Karpas-422 (cell line): ENCODE measurements around the gene AREG. TPM values are rescaled to one million over a fixed set of nuclear protein-coding genes. Genes with fewer than 3 reads are reported as not detected.

Experiments
- DNase-seq: peaks from one replicate; pipeline ENCODE4 v3.0.0-alpha.2; 2015
- H2AFZ ChIP-seq: fragments of 200-600 bp; sonication (generic); 2 replicates; pipeline ENCODE4 v1.6.1; 2014; ENCODE audit warnings: antibody characterized with exemption, low read length, mixed read lengths
- H3K27ac ChIP-seq: fragments of 200-600 bp; sonication (generic); 2 replicates; pipeline ENCODE4 v1.5.1; 2014; ENCODE audit warnings: mild to moderate bottlenecking, low read length, moderate library complexity
- H3K27me3 ChIP-seq: fragments of 200-600 bp; sonication (generic); 2 replicates; pipeline ENCODE4 v1.6.1; 2014; ENCODE audit warnings: low read length, mixed read lengths
- H3K36me3 ChIP-seq: fragments of 200-600 bp; sonication (generic); 2 replicates; pipeline ENCODE4 v1.6.1; 2014; ENCODE audit warnings: low read length, mixed read lengths; ENCODE audit not compliant: insufficient read depth
- H3K4me1 ChIP-seq: fragments of 200-600 bp; sonication (generic); 2 replicates; pipeline ENCODE4 v1.6.1; 2014; ENCODE audit warnings: mild to moderate bottlenecking, low read length, mixed read lengths
- H3K4me2 ChIP-seq: fragments of 200-600 bp; sonication (generic); 2 replicates; pipeline ENCODE4 v1.6.1; 2014; ENCODE audit warnings: low read length, low read depth, mild to moderate bottlenecking; ENCODE audit not compliant: poor library complexity, severe bottlenecking
- H3K4me3 ChIP-seq: fragments of 200-600 bp; sonication (generic); 2 replicates; pipeline ENCODE4 v1.5.1; 2014; ENCODE audit warnings: mild to moderate bottlenecking, antibody characterized with exemption, low read length, mixed read lengths
- H3K79me2 ChIP-seq: fragments of 200-600 bp; sonication (generic); 2 replicates; pipeline ENCODE4 v1.6.1; 2014; ENCODE audit warnings: mild to moderate bottlenecking, low read length, mixed read lengths
- H3K9ac ChIP-seq: fragments of 200-600 bp; sonication (generic); 2 replicates; pipeline ENCODE4 v1.6.0; 2014; ENCODE audit warnings: low read length
- H3K9me2 ChIP-seq: fragments of 200-600 bp; sonication (generic), shearing (Covaris generic); replicated peaks from 2 replicates; pipeline ENCODE4 v1.6.0; 2014; ENCODE audit warnings: mild to moderate bottlenecking, low read length, moderate library complexity; ENCODE audit not compliant: insufficient read depth
- H3K9me3 ChIP-seq: fragments of 300-700, 200-600 bp; sonication (generic); 2 replicates; pipeline ENCODE4 v1.6.1; 2014; ENCODE audit warnings: low read length, mixed read lengths
- H4K20me1 ChIP-seq: fragments of 200-600 bp; sonication (generic); 2 replicates; pipeline ENCODE4 v1.6.1; 2014; ENCODE audit warnings: mild to moderate bottlenecking, antibody characterized with exemption, low read length, low read depth; ENCODE audit not compliant: insufficient read depth
- total RNA-seq: library from RNA; depleted of rRNA; stranded (reverse); fragments of >200 nt; shearing (Covaris generic); gene quantifications from 2 replicates; pipeline ENCODE4 v1.2.3, GENCODE V29; 2014; ENCODE audit warnings: low replicate concordance

The AREG gene
- total RNA-seq, 1 experiment from 2014 or later, result not detected

- DNase-seq, result no peak
- H3K9ac ChIP-seq, result no peak overlapping the region
- H3K4me1 ChIP-seq, result no peaks in the 10 kb centered on the region
Observed at GRCh38 chr4:74475091-74475800, 30.3 kb downstream of the AREG start.

GRCh38 chr4:74475946-74476345, 31.0 kb downstream of the AREG start:
- no peak for DNase-seq
- H4K20me1 ChIP-seq, result no peaks in the 10 kb centered on the region
- H3K9me3 ChIP-seq, result no peaks in the 10 kb centered on the region
- no peaks in the 10 kb centered on the region for H3K4me1 ChIP-seq
- H3K9ac ChIP-seq, result no peak overlapping the region
- H3K36me3 ChIP-seq, result no peaks in the 10 kb centered on the region
- no peak overlapping the region for H3K4me2 ChIP-seq
- no peaks in the 10 kb centered on the region for H3K9me2 ChIP-seq
- H2AFZ ChIP-seq, result no peak overlapping the region
- H3K79me2 ChIP-seq, result no peaks in the 10 kb centered on the region
- H3K4me3 ChIP-seq, result no peak overlapping the region
- H3K27ac ChIP-seq, result no peak overlapping the region
- no peaks in the 10 kb centered on the region for H3K27me3 ChIP-seq

More at GRCh38 chr4:74475091-74475800, 30.3 kb downstream of the AREG start:
- H3K4me3 ChIP-seq, result no peak overlapping the region
- no peaks in the 10 kb centered on the region for H3K9me3 ChIP-seq
- H3K27ac ChIP-seq, result no peak overlapping the region
- no peaks in the 10 kb centered on the region for H4K20me1 ChIP-seq
- no peaks in the 10 kb centered on the region for H3K9me2 ChIP-seq
- H3K27me3 ChIP-seq, result no peaks in the 10 kb centered on the region
- no peak overlapping the region for H3K4me2 ChIP-seq
- no peaks in the 10 kb centered on the region for H3K36me3 ChIP-seq
- H2AFZ ChIP-seq, result no peak overlapping the region
- no peaks in the 10 kb centered on the region for H3K79me2 ChIP-seq

GRCh38 chr4:74479009-74479408, 34.1 kb downstream of the AREG start:
- no peak for DNase-seq

GRCh38 chr4:74480267-74480666, 35.3 kb downstream of the AREG start:
- no peak overlapping the region for H2AFZ ChIP-seq
- no peaks in the 10 kb centered on the region for H4K20me1 ChIP-seq
- H3K4me2 ChIP-seq, result no peak overlapping the region
- H3K9me3 ChIP-seq, result no peaks in the 10 kb centered on the region
- H3K79me2 ChIP-seq, result no peaks in the 10 kb centered on the region
- no peak for DNase-seq
- H3K36me3 ChIP-seq, result no peaks in the 10 kb centered on the region
- H3K9me2 ChIP-seq, result no peaks in the 10 kb centered on the region
- H3K27ac ChIP-seq, result no peak overlapping the region
- H3K9ac ChIP-seq, result no peak overlapping the region
- H3K4me1 ChIP-seq, result no peaks in the 10 kb centered on the region
- no peaks in the 10 kb centered on the region for H3K27me3 ChIP-seq
- H3K4me3 ChIP-seq, result no peak overlapping the region

More at GRCh38 chr4:74479009-74479408, 34.1 kb downstream of the AREG start:
- H3K79me2 ChIP-seq, result no peaks in the 10 kb centered on the region
- H3K4me2 ChIP-seq, result no peak overlapping the region
- H3K4me1 ChIP-seq, result no peaks in the 10 kb centered on the region
- no peaks in the 10 kb centered on the region for H4K20me1 ChIP-seq
- H3K36me3 ChIP-seq, result no peaks in the 10 kb centered on the region
- no peak overlapping the region for H3K4me3 ChIP-seq
- no peak overlapping the region for H3K9ac ChIP-seq
- no peak overlapping the region for H2AFZ ChIP-seq
- H3K9me3 ChIP-seq, result no peaks in the 10 kb centered on the region
- no peaks in the 10 kb centered on the region for H3K9me2 ChIP-seq
- no peaks in the 10 kb centered on the region for H3K27me3 ChIP-seq
- no peak overlapping the region for H3K27ac ChIP-seq

DNA sequence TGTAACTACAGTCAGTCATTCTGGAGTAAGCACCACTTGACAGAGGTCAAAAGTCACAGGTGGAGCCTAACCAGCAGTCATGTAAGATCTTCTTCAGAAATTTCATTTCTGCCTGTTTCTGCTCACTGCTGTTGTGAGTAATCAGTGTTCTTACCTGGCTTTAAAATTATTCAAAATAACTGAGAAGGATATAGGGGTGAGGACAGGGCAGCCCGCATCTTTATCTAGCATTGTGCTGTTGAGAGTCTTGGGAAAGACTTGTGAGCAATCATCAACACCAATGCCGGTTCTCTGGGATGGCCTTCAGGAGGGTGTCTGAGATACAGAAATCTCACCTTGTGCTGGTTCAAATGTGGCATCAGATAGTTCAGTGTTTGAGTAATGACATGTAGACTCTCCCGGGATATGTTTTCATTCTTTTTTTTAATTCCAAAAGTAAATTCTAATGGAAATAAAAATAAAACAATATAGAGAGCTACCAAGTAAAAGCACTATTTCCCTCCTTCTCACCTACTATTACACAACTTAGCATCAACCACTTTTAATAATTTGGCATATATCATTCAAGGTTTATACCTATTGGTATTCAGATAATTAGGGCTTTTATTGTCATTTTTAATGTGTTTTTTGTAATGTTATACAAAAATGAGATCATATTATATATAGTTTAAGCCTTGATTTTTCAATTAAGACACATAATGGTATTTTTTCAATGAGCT, 37.1 kb downstream of the AREG start:
- no peak overlapping the region for H3K4me3 ChIP-seq
- no peaks in the 10 kb centered on the region for H3K79me2 ChIP-seq
- H3K4me2 ChIP-seq, result no peak overlapping the region
- no peaks in the 10 kb centered on the region for H3K9me3 ChIP-seq
- no peaks in the 10 kb centered on the region for H4K20me1 ChIP-seq
- no peaks in the 10 kb centered on the region for H3K36me3 ChIP-seq
- no peaks in the 10 kb centered on the region for H3K9me2 ChIP-seq
- no peak overlapping the region for H3K27ac ChIP-seq
- no peak overlapping the region for H2AFZ ChIP-seq
- no peaks in the 10 kb centered on the region for H3K27me3 ChIP-seq
- DNase-seq, result no peak
- H3K9ac ChIP-seq, result no peak overlapping the region
- H3K4me1 ChIP-seq, result no peaks in the 10 kb centered on the region

- Histone ChIP-seq H3K9me3 (no peaks in the 10 kb centered on the region), H3K27me3 (no peaks in the 10 kb centered on the region), H3K27ac (no peak overlapping the region), H3K36me3 (no peaks in the 10 kb centered on the region), H3K9me2 (no peaks in the 10 kb centered on the region), H2AFZ (no peak overlapping the region), H3K4me3 (no peak overlapping the region), H3K79me2 (no peaks in the 10 kb centered on the region), H3K4me1 (no peaks in the 10 kb centered on the region), H3K4me2 (no peak overlapping the region), H4K20me1 (no peaks in the 10 kb centered on the region), H3K9ac (no peak overlapping the region)
- no peak for DNase-seq
Observed at GRCh38 chr4:74483226-74483911, 38.4 kb downstream of the AREG start.

- Histone ChIP-seq H3K4me2 (no peak overlapping the region), H4K20me1 (no peaks in the 10 kb centered on the region), H3K9me2 (no peaks in the 10 kb centered on the region), H3K27ac (no peak overlapping the region), H3K9me3 (no peaks in the 10 kb centered on the region), H3K27me3 (no peaks in the 10 kb centered on the region), H2AFZ (no peak overlapping the region), H3K4me1 (no peaks in the 10 kb centered on the region), H3K36me3 (no peaks in the 10 kb centered on the region), H3K79me2 (no peaks in the 10 kb centered on the region), H3K9ac (no peak overlapping the region), H3K4me3 (no peak overlapping the region)
- no peak for DNase-seq
Observed at GRCh38 chr4:74486905-74487304, 42.0 kb downstream of the AREG start.

GRCh38 chr4:74487771-74488170, 42.8 kb downstream of the AREG start:
- Histone ChIP-seq H3K4me1 (no peaks in the 10 kb centered on the region), H3K4me3 (no peak overlapping the region), H3K4me2 (no peak overlapping the region), H2AFZ (no peak overlapping the region), H4K20me1 (no peaks in the 10 kb centered on the region), H3K9me3 (no peaks in the 10 kb centered on the region), H3K9me2 (no peaks in the 10 kb centered on the region), H3K9ac (no peak overlapping the region), H3K27me3 (no peaks in the 10 kb centered on the region), H3K27ac (no peak overlapping the region), H3K36me3 (no peaks in the 10 kb centered on the region), H3K79me2 (no peaks in the 10 kb centered on the region)
- no peak for DNase-seq
